Lung (tissue), 11 donors: Measurements from ENCODE around the gene OTOA. TPM values are rescaled to one million over a fixed set of nuclear protein-coding genes. Genes with fewer than 3 reads are reported as not detected.
"Not testable (repeated sequence)": the region's sequence is repeated elsewhere in the genome, so short reads cannot be mapped to it uniquely, and the experiment has no call there.

Experiments
- ATAC-seq: fragments of 200-7000 bp; cut with Tn5 transposase; one replicate; pipeline ENCODE4 v1.9.1; 2020; ENCODE audit warnings: moderate number of reproducible peaks; ENCODE audit not compliant: insufficient read depth, low FRiP score
- DNase-seq, 3 donors: peaks; one replicate each; pipeline ENCODE4 v3.0.0-alpha.2; 2013 to 2017
- H3K27ac ChIP-seq, 2 donors: one replicate each; pipeline ENCODE4 v1.5.1; 2013; ENCODE audit warnings: mild to moderate bottlenecking in 2 of 2, moderate library complexity in 2 of 2, control low read depth in 1 of 2, inconsistent platforms in 1 of 2, low read depth in 1 of 2, low read length in 1 of 2
- H3K27me3 ChIP-seq, 3 donors: one replicate each; pipeline ENCODE4 v1.5.1; 2013; ENCODE audit warnings: low read length in 2 of 3; ENCODE audit not compliant: control insufficient read depth in 3 of 3, insufficient read depth in 3 of 3
- H3K36me3 ChIP-seq, 4 donors: one replicate each; pipeline ENCODE4 v1.5.1; 2013; ENCODE audit warnings: low read length in 4 of 4, mild to moderate bottlenecking in 1 of 4, moderate library complexity in 1 of 4; ENCODE audit not compliant: control insufficient read depth in 4 of 4, insufficient read depth in 4 of 4
- H3K4me1 ChIP-seq, 5 donors: one replicate each; pipeline ENCODE4 v1.5.1; 2013; ENCODE audit warnings: low read length in 5 of 5, mild to moderate bottlenecking in 2 of 5, moderate library complexity in 1 of 5; ENCODE audit not compliant: control insufficient read depth in 5 of 5, insufficient read depth in 5 of 5
- H3K4me3 ChIP-seq: one replicate; pipeline ENCODE4 v1.5.1; 2013; ENCODE audit warnings: mild to moderate bottlenecking, control low read depth, moderate library complexity
- H3K9ac ChIP-seq, 2 donors: one replicate each; pipeline ENCODE4 v1.5.1; 2013; ENCODE audit warnings: low read length in 2 of 2, control low read depth in 1 of 2; ENCODE audit not compliant: insufficient read depth in 1 of 2
- H3K9me3 ChIP-seq, 4 donors: one replicate each; pipeline ENCODE4 v1.5.1; 2013; ENCODE audit warnings: low read length in 3 of 4, mild to moderate bottlenecking in 1 of 4, moderate library complexity in 1 of 4; ENCODE audit not compliant: control insufficient read depth in 4 of 4, insufficient read depth in 3 of 4
- WGBS, 2 donors: extraction: QIAGEN DNeasy Blood & Tissue Kit; methylation state at CpG; one replicate each; pipeline ENCODE4 v1.1.7; 2013; 5-methylcytosine and 5-hydroxymethylcytosine counted together
- polyA plus RNA-seq, 2 donors: library from polyadenylated mRNA; stranded (reverse); fragments of 200-250 nt; gene quantifications; one replicate each; pipeline ENCODE4 v1.2.1, GENCODE V29; 2013
- small RNA-seq: library from RNA; depleted of rRNA; stranded (forward); fragments of <200 nt; gene quantifications from one replicate; pipeline ENCODE3, GENCODE V24; 2014; ENCODE audit warnings: low replicate concordance
- total RNA-seq, 2 donors: library from RNA; depleted of rRNA in 1 of 2; stranded (reverse); fragments of >200 nt in 1 of 2; gene quantifications; one replicate each; pipeline ENCODE4 v1.2.1, GENCODE V29; 2014 to 2021
- donor health status: Bipolar disorder and iron deficiency.
- donor health status: healthy.
- donor health status: DM: yes; HTN: yes; CAD: no.

The OTOA gene
- total and polyA plus RNA-seq, 4 donors: 0.18 to 1.3 (median 0.59) TPM

DNA sequence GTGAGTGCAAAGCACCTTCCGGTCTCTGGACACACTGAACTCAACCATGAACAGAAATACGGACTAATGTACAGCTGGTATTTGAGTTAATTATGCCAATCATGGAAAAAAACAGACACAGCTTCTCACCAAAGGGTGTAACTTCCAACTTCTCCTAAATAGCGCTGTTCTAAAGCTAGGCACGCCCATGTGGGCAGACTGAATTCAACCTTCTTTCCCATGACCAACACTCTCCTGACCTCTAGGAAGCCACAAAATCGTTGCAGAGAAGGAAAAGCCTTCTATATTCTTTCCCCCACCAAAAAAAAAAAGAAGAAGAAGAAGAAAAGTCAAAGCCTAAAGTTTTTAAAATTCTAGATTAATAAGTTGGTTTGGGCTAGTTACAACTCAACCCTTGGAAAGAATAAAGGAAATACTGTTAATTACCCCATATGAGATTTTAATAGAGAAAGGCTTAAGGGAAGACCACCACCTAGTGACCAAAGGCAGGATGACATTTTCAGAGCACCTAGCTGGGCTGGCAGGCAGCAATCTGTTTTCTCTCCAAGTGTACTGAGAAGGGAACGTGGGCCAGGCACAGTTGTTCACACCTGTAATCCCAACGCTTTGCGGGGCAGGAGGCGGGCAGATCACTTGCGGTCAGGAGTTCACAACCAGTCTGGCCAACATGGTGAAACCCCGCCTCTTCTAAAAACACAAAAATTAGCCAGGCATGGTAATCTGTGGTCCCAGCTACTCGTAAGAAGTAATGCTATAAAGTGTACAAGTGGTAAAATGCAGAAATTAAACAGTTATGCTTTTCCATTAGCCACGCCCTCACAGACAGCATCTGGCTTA, 138.0 kb downstream of the OTOA start:
- H3K9ac ChIP-seq, H3K36me3 ChIP-seq, H3K27ac ChIP-seq, H3K27me3 ChIP-seq, H3K4me3 ChIP-seq, H3K4me1 ChIP-seq, H3K9me3 ChIP-seq: not testable (repeated sequence)
- peak in 2 of 3 donors; percentile 8 to 34 for DNase-seq
- peak; percentile 75 for ATAC-seq
- WGBS, 2 donors: 73 to 75% methylated on average over 11 of the region's 13 CpGs

DNA sequence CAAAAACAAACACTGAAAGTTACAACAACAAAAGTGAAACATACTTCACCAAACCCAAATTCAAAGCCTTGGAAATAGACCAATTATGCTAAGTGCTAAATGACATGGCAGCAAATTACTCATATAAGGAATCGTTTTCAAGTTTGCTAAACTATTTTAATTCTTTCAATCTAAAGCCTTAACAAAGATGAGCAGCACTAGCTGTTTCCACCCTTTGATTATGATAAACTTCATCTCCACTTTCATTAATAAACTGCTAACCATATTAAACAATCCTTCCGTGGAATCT, 138.6 kb downstream of the OTOA start:
- not testable (repeated sequence) for H3K4me1 ChIP-seq, H3K27me3 ChIP-seq, H3K36me3 ChIP-seq, H3K9me3 ChIP-seq, H3K4me3 ChIP-seq, ATAC-seq, H3K9ac ChIP-seq, DNase-seq, H3K27ac ChIP-seq
- WGBS, 2 donors: 55 to 81% methylated on average over 2 of the region's 2 CpGs

Small RNA genes within 50 kb of the gene (small RNA-seq; reads per million reads assigned to genes)
- not detected for gene RNU6-1005P
- gene RNU6-196P: not detected

Other genes with a start within 250 kb of the OTOA start
- 100 to 1,000 TPM in 1 of 2 donors, 10 to 100 TPM in 1; 62.8 to 127 TPM for gene METTL9, start 64.4 kb upstream of the OTOA start, total RNA-seq
- 10 to 100 TPM; 26.6 to 93.4 TPM for gene METTL9, start 64.4 kb upstream of the OTOA start, polyA plus RNA-seq
- 10 to 100 TPM; 12.2 to 35.7 TPM for gene IGSF6, start 11.4 kb upstream of the OTOA start, total RNA-seq
- gene IGSF6, start 11.4 kb upstream of the OTOA start, polyA plus RNA-seq: 10 to 100 TPM; 41.9 to 54.3 TPM
- 100 to 1,000 TPM; 101 to 168 TPM for gene NPIPB4, start 193.8 kb downstream of the OTOA start, total RNA-seq
- gene NPIPB4, start 193.8 kb downstream of the OTOA start, polyA plus RNA-seq: 10 to 100 TPM; 19.4 to 19.9 TPM